ENCODE results near the gene ZSCAN30.

- TF ChIP-seq MYC (IDR thresholded peaks at IDR 0.05; ENCODE audit: low read depth, low read length) = no peak
- TF ChIP-seq, protein P1, sequence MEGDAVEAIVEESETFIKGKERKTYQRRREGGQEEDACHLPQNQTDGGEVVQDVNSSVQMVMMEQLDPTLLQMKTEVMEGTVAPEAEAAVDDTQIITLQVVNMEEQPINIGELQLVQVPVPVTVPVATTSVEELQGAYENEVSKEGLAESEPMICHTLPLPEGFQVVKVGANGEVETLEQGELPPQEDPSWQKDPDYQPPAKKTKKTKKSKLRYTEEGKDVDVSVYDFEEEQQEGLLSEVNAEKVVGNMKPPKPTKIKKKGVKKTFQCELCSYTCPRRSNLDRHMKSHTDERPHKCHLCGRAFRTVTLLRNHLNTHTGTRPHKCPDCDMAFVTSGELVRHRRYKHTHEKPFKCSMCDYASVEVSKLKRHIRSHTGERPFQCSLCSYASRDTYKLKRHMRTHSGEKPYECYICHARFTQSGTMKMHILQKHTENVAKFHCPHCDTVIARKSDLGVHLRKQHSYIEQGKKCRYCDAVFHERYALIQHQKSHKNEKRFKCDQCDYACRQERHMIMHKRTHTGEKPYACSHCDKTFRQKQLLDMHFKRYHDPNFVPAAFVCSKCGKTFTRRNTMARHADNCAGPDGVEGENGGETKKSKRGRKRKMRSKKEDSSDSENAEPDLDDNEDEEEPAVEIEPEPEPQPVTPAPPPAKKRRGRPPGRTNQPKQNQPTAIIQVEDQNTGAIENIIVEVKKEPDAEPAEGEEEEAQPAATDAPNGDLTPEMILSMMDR (IDR thresholded peaks at IDR 0.05; ENCODE audit: extremely low read depth in 1 of 2, insufficient read depth in 1 of 2, low read depth in 1 of 2, low read length in 2 of 2) = no peak
- TF ChIP-seq EZH2 (IDR thresholded peaks at IDR 0.05; ENCODE audit: borderline replicate concordance, low read depth, low read length, severe bottlenecking) = no peak
- no peak for TF ChIP-seq POLR2A (IDR thresholded peaks at IDR 0.05; ENCODE audit: low read depth, low read length)
- TF ChIP-seq POLR2AphosphoS5 (IDR thresholded peaks at IDR 0.05; ENCODE audit: insufficient read depth, low read depth, low read length) = no peak
- TF ChIP-seq MAX (IDR thresholded peaks at IDR 0.05; ENCODE audit: insufficient read depth, insufficient read length) = no peak
- no peak for TF ChIP-seq FOS (IDR thresholded peaks at IDR 0.05; ENCODE audit: borderline replicate concordance, insufficient read depth, low read length)
These were observed 11.1 kb downstream of the ZSCAN30 start for GRCh38 chr18:35278969-35279368.

Data from endothelial cell of umbilical vein (primary cell).